HFFc6 (cell line): ENCODE data around the gene UNC5B. TPM values are rescaled to one million over a fixed set of nuclear protein-coding genes. Genes with fewer than 3 reads are reported as not detected.
A peak's percentile ranks its signal among the peaks of the same experiment; 100 is the strongest.

Experiments used
- DNase-seq: peaks from one replicate; pipeline ENCODE4 v3.0.0-alpha.2; 2018
- H3K27ac Mint-ChIP-seq: 2 replicates; pipeline ENCODE4 v1.8.0; 2020; ENCODE audit warnings: mild to moderate bottlenecking, mixed read lengths
- H3K27me3 Mint-ChIP-seq: 2 replicates; pipeline ENCODE4 v1.8.0; 2021; ENCODE audit warnings: mild to moderate bottlenecking, moderate library complexity, mixed read lengths; ENCODE audit not compliant: insufficient read depth
- H3K36me3 Mint-ChIP-seq: 2 replicates; pipeline ENCODE4 v1.8.0; 2021; ENCODE audit warnings: low read depth, mixed read lengths
- H3K4me1 Mint-ChIP-seq: 2 replicates; pipeline ENCODE4 v1.8.0; 2020; ENCODE audit warnings: low read depth, mixed read lengths
- H3K4me3 Mint-ChIP-seq: 2 replicates; pipeline ENCODE4 v1.8.0; 2020; ENCODE audit warnings: mild to moderate bottlenecking, moderate library complexity, mixed read lengths
- H3K9me3 Mint-ChIP-seq: 2 replicates; pipeline ENCODE4 v1.8.0; 2020; ENCODE audit warnings: mild to moderate bottlenecking, mixed read lengths
- total RNA-seq, 6 experiments: library from RNA; stranded (reverse); fragmentation: NEBNext Ultra II Directional; extraction: Animal tissue kit (Norgen Biotek cat#: 25700); gene quantifications; 2 replicates in 1 of 6; 3 replicates in 5 of 6; pipeline ENCODE4 v1.2.3, GENCODE V29; 2021
- TF ChIP-seq, protein P1 (sequence below): fragments of 200-600 bp; sonication (generic); IDR thresholded peaks from 2 replicates; pipeline ENCODE4 v1.5.0; 2021; ENCODE audit warnings: antibody characterized with exemption, mild to moderate bottlenecking

UNC5B gene
- total RNA-seq, 6 experiments from 2014 or later = 5.2 to 11.6 (median 5.7) TPM

DNA sequence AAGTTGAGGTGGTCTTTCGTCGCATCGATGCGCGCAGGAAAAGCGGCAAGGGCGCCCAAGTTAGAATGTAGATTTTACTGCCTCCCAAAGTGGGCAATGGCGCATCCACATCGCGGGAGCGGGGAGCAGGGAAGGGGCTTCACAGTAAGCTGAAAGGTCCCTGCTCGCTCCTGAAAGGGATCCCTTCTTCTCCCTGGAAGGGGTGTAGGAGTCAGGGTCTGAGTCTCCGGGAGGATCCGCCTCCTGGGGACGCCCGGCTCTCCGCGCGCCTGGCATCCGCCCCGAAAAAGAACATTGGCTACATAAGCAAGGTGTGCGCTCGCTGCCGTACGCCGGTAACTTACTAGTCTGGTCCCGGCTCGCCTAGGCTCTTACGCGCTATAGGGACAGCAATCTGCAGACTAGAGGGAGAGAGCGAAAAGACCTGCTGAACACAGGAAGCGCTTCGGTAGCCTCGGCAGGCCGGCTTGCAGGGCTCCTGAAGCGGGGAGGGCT is 804 bp downstream of the UNC5B start:
- TF ChIP-seq, protein P1, sequence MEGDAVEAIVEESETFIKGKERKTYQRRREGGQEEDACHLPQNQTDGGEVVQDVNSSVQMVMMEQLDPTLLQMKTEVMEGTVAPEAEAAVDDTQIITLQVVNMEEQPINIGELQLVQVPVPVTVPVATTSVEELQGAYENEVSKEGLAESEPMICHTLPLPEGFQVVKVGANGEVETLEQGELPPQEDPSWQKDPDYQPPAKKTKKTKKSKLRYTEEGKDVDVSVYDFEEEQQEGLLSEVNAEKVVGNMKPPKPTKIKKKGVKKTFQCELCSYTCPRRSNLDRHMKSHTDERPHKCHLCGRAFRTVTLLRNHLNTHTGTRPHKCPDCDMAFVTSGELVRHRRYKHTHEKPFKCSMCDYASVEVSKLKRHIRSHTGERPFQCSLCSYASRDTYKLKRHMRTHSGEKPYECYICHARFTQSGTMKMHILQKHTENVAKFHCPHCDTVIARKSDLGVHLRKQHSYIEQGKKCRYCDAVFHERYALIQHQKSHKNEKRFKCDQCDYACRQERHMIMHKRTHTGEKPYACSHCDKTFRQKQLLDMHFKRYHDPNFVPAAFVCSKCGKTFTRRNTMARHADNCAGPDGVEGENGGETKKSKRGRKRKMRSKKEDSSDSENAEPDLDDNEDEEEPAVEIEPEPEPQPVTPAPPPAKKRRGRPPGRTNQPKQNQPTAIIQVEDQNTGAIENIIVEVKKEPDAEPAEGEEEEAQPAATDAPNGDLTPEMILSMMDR = no peak
- Mint-ChIP-seq H3K9me3 (no peaks in the 10 kb centered on the region), H3K27ac (no peak overlapping the region; the same call in 1 of the 2 replicates), H3K4me3 (peak overlapping the region; percentile 91), H3K4me1 (peaks cover 37% of the 10 kb centered on the region), H3K27me3 (peaks cover 16% of the 10 kb centered on the region), H3K36me3 (no peaks in the 10 kb centered on the region)
- DNase-seq = peak; percentile 65

DNA sequence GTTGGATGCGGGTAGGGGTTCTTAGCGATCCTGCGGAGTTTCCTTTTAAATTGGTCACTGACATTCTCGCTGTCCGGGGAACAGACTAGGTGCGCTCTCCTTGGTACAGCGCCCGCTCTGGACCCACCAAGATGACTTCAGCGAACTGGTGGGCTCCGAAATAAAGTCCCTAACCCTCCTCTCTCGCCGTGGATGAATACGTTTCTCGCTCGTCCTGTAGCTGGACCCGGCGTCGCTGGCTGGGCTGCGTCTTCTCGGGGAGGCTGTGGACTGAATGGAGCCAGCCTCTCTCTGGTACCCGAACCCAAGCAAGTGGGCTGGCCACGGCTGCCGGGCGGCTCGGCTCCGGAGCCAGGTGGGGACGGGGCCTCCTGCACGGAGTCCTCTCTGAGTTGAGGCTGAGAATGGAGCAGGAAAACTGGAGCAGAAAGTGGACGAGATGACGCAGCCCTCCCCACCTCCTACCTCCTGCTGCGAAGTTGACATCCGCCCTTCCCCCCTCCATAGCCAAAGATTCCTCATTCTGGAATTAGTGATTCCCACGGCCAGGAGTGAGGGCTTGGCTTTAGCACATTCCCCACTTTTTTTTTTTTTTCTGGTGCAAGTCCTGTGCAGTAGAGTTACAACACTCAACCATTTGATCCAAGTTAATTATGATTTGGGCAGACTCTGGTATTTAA is 1.5 kb downstream of the UNC5B start:
- peak overlapping the region; percentile 91 for H3K4me3 Mint-ChIP-seq
- H3K27me3 Mint-ChIP-seq = peaks cover 16% of the 10 kb centered on the region
- peaks cover 40% of the 10 kb centered on the region for H3K4me1 Mint-ChIP-seq
- TF ChIP-seq, protein P1 = no peak
- H3K36me3 Mint-ChIP-seq = no peaks in the 10 kb centered on the region
- peak; percentile 70 for DNase-seq
- peak overlapping the region; percentile 16 for H3K27ac Mint-ChIP-seq
- no peaks in the 10 kb centered on the region for H3K9me3 Mint-ChIP-seq

DNA sequence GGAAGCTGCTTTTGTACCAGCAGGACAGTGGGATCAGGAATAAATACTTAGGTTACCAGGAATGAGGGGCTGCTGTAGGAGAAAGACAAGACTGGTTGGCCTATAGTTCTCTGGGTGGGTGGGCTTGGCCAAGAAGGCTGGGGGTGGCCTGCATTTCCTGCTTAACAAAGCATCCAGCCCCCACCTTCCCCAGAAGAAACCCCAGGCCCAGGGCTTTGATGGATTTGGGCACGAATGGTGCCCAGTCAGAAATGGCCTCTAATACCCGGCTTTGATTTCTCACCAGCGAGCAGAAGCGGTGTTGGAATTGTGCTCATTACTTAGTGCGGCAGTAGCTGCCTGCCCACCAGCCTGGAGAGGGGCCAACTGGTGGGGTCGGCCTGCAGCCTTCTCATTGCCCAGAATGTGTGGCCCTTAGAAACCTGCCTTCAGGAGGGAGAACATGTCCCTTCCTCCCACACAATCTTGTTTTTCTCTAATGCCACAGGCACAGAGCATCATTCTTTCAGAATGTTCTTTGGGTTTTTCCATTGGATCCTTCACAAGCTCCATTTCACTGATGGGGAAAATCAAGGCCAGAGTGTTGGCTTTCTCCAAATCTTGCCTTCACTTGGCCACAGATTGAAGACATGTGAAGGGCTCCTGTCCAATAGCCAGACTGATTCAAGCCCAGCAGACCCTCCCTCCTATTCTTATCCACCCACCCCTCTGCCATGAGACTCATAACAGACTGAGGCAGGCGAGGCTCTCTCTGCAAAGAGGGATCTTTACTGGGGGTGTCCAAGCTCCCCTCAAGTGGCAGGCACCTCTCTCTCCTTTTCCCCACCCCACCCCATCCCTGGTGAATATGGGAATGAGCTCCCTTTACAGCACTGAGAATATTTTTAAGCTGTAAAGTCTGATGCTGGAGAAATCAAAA is 2.5 kb downstream of the UNC5B start:
- TF ChIP-seq, protein P1 = no peak
- Mint-ChIP-seq H3K27ac (peak overlapping the region; percentile 16; the same call in 1 of the 2 replicates), H3K27me3 (peaks cover 16% of the 10 kb centered on the region), H3K4me1 (peaks cover 40% of the 10 kb centered on the region), H3K4me3 (peak overlapping the region; percentile 91), H3K9me3 (no peaks in the 10 kb centered on the region), H3K36me3 (no peaks in the 10 kb centered on the region)
- no peak for DNase-seq

DNA sequence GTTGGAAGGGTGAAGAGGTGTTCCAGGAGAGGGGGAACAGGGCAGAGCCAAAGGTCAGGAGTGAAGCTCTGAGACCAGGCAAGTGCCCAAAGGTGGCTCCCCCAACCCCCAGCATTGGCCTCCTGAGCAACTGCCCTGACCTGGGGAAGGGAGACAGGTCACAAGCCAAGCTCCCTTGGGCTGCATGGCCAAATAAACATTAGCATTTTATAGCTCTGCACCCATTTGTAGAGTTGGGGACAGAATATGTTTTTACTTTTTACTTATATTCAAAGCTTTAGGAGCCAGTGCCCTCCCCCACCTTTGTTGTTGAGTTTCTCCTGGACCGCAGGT is 4.0 kb downstream of the UNC5B start:
- Mint-ChIP-seq H3K27me3 (peaks cover 6% of the 10 kb centered on the region; the same call in 1 of the 2 replicates), H3K36me3 (no peaks in the 10 kb centered on the region), H3K27ac (peak overlapping the region; percentile 85), H3K4me3 (peak overlapping the region; percentile 81), H3K4me1 (peaks cover 50% of the 10 kb centered on the region), H3K9me3 (no peaks in the 10 kb centered on the region)
- DNase-seq = no peak
- TF ChIP-seq, protein P1 = no peak

DNA sequence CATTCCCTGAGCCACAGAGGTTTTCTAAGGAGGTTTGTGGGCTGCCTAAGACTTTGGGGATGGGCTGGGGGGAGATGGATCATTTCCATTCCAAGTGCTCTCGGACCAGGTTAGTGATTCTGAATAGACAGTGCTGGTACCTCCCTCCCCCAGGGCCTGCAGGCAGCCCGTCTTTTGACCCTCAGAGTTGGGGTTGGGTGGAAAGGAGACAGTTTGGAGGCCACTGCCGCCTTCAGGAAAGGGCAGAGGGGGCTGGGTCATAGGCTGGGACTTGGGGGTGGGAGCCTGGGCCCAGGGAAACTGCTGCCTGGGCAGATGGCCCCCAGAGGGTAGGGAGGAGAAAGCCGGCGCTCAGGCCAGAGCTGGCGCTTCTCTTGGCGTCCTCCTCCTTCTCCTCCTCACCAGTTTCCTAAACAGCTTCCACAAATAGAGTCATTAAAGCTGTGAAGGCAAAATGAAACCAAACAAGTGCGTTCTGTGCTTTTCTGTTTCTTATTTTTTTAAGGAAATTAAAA is 4.4 kb downstream of the UNC5B start:
- TF ChIP-seq, protein P1 = no peak
- no peak for DNase-seq
- Mint-ChIP-seq H3K27me3 (peaks cover 2% of the 10 kb centered on the region; the same call in 1 of the 2 replicates), H3K27ac (peak overlapping the region; percentile 85), H3K4me1 (peaks cover 51% of the 10 kb centered on the region), H3K9me3 (no peaks in the 10 kb centered on the region), H3K36me3 (no peaks in the 10 kb centered on the region), H3K4me3 (peak overlapping the region; percentile 81)
